SK-N-SH (cell line): ENCODE measurements around the gene ARHGAP42. TPM values are rescaled to one million over a fixed set of nuclear protein-coding genes. Genes with fewer than 3 reads are reported as not detected.
"Not testable (repeated sequence)": the region's sequence is repeated elsewhere in the genome, so short reads cannot be mapped to it uniquely, and the experiment has no call there.

ENCODE experiments used
- CTCF ChIA-PET: fragments of 300-600, 350-600 bp; formaldehyde crosslinking; extraction: SDS; loops from one replicate; lab custom pipeline; 2021; lab: Yijun Ruan, JAX
- POLR2A ChIA-PET: fragments of 350-600 bp; sonication (Branson Sonifier 250); formaldehyde crosslinking; extraction: SDS; loops from one replicate; lab custom pipeline; 2020; ENCODE audit warnings: antibody characterized with exemption, inconsistent platforms; lab: Yijun Ruan, JAX
- DNase-seq: peaks from one replicate; pipeline ENCODE4 v3.0.0; 2012
- H2AFZ ChIP-seq: fragments of 200-600 bp; sonication (generic); 2 replicates; pipeline ENCODE4 v1.8.1; 2016; ENCODE audit warnings: antibody characterized with exemption, mild to moderate bottlenecking, low read depth
- H3F3A ChIP-seq: fragments of 200-600 bp; sonication (generic); replicated peaks from 2 replicates; pipeline ENCODE3; 2016; ENCODE audit warnings: antibody characterized with exemption, mild to moderate bottlenecking; ENCODE audit not compliant: insufficient read depth
- H3K27ac ChIP-seq, 2 experiments: fragments of 200-500 bp in 1 of 2; fragments of 200-600 bp in 1 of 2; sonication (Bioruptor generic) in 1 of 2; sonication (generic), shearing (Covaris generic) in 1 of 2; 2 replicates each; pipeline versions ENCODE4 v1.5.1 to v1.6.1; 2014 to 2016; ENCODE audit warnings: low read depth in 2 of 2, inconsistent platforms in 1 of 2, low read length in 1 of 2, mild to moderate bottlenecking in 1 of 2, mixed read lengths in 1 of 2
- H3K27me3 ChIP-seq: fragments of 200-600 bp; sonication (generic), shearing (Covaris generic); 2 replicates; pipeline ENCODE4 v1.6.1; 2016; ENCODE audit warnings: mixed run types; ENCODE audit not compliant: insufficient read depth
- H3K36me3 ChIP-seq, 2 experiments: fragments of 200-500 bp in 1 of 2; fragments of 200-600 bp in 1 of 2; sonication (Bioruptor generic) in 1 of 2; sonication (generic) in 1 of 2; replicated peaks in 1 of 2; 2 replicates each; pipeline versions ENCODE3 to v1.5.1; 2014 to 2016; ENCODE audit warnings: low read length in 1 of 2, mild to moderate bottlenecking in 1 of 2; ENCODE audit not compliant: insufficient read depth in 2 of 2, control insufficient read depth in 1 of 2
- H3K4me1 ChIP-seq, 2 experiments: fragments of 200-500 bp in 1 of 2; fragments of 200-600 bp in 1 of 2; sonication (Bioruptor generic) in 1 of 2; sonication (generic), shearing (Covaris generic) in 1 of 2; 2 replicates each; pipeline versions ENCODE4 v1.5.1 to v1.6.1; 2014 to 2016; ENCODE audit warnings: low read depth in 1 of 2, low read length in 1 of 2, mixed run types in 1 of 2; ENCODE audit not compliant: insufficient read depth in 2 of 2, control insufficient read depth in 1 of 2
- H3K4me2 ChIP-seq: fragments of 200-600 bp; sonication (generic), shearing (Covaris generic); 2 replicates; pipeline ENCODE4 v1.6.1; 2017; ENCODE audit warnings: mixed run types
- H3K4me3 ChIP-seq, 2 experiments: fragments of 200-500 bp in 1 of 2; fragments of 200-600 bp in 1 of 2; sonication (Bioruptor generic) in 1 of 2; sonication (generic), shearing (Covaris generic) in 1 of 2; 2 replicates each; pipeline versions ENCODE4 v1.5.1 to v1.8.1; 2014 to 2016; ENCODE audit warnings: low read depth in 2 of 2, inconsistent platforms in 1 of 2, low read length in 1 of 2, mild to moderate bottlenecking in 1 of 2, mixed read lengths in 1 of 2, moderate library complexity in 1 of 2
- H3K79me2 ChIP-seq: fragments of 200-600 bp; sonication (generic); 2 replicates; pipeline ENCODE4 v1.8.1; 2017; ENCODE audit warnings: mild to moderate bottlenecking; ENCODE audit not compliant: insufficient read depth
- H3K9ac ChIP-seq: fragments of 200-600 bp; sonication (generic); 2 replicates; pipeline ENCODE4 v1.6.1; 2017; ENCODE audit warnings: mixed run types
- H3K9me2 ChIP-seq: fragments of 200-600 bp; sonication (generic); 2 replicates; pipeline ENCODE4 v1.6.1; 2017; ENCODE audit warnings: mixed run types
- H3K9me3 ChIP-seq: fragments of 200-600 bp; sonication (generic); 2 replicates; pipeline ENCODE4 v1.6.1; 2017; ENCODE audit warnings: mixed run types, mild to moderate bottlenecking, moderate library complexity
- H4K20me1 ChIP-seq: fragments of 200-600 bp; sonication (generic); 2 replicates; pipeline ENCODE4 v1.6.1; 2017; ENCODE audit warnings: mild to moderate bottlenecking, mixed run types; ENCODE audit not compliant: insufficient read depth
- CHD2 ChIP-seq: fragments of 150-350 bp; IDR thresholded peaks from 2 replicates; pipeline ENCODE4 v1.6.1; 2018; ENCODE audit warnings: low read length; ENCODE audit not compliant: partially characterized antibody
- CTCF ChIP-seq: fragments of 200-600 bp; sonication (generic); IDR thresholded peaks from 2 replicates; pipeline ENCODE4 v1.6.1; 2017; ENCODE audit warnings: antibody characterized with exemption, mild to moderate bottlenecking, moderate library complexity
- ELF1 ChIP-seq: IDR thresholded peaks from 2 replicates; pipeline ENCODE4 v1.4.0; 2012
- FOSL2 ChIP-seq: IDR thresholded peaks from 2 replicates; pipeline ENCODE4 v1.4.0; 2012; ENCODE audit warnings: low read depth, mild to moderate bottlenecking, moderate library complexity, borderline replicate concordance
- GATA2 ChIP-seq: sonication (generic); formaldehyde crosslinking; IDR thresholded peaks from 2 replicates; pipeline ENCODE4 v1.5.0; 2020; ENCODE audit warnings: mild to moderate bottlenecking, missing genetic modification reagents
- IRF3 ChIP-seq: fragments of 150-350 bp; IDR thresholded peaks from 2 replicates; pipeline ENCODE4 v1.6.1; 2016; ENCODE audit warnings: mild to moderate bottlenecking, low read depth, low read length
- MAX ChIP-seq: IDR thresholded peaks from 2 replicates; pipeline ENCODE4 v1.4.0; 2012; ENCODE audit warnings: low read depth
- MXI1 ChIP-seq: IDR thresholded peaks from 2 replicates; pipeline ENCODE4 v1.6.1; 2012; ENCODE audit warnings: mild to moderate bottlenecking, low read depth, low read length, improper control_type of control experiment
- NRF1 ChIP-seq: IDR thresholded peaks from 2 replicates; pipeline ENCODE4 v1.6.1; 2012; ENCODE audit warnings: low read depth, mild to moderate bottlenecking, low read length
- PBX3 ChIP-seq: IDR thresholded peaks from 2 replicates; pipeline ENCODE4; 2012
- POLR2AphosphoS5 ChIP-seq: IDR thresholded peaks from 2 replicates; pipeline ENCODE4 v1.6.1; 2012; ENCODE audit warnings: low read depth, low read length
- RAD21 ChIP-seq: IDR thresholded peaks from 2 replicates; pipeline ENCODE4 v1.6.1; 2012; ENCODE audit warnings: mild to moderate bottlenecking, low read length
- SMC3 ChIP-seq: IDR thresholded peaks from 2 replicates; pipeline ENCODE4 v1.6.1; 2012; ENCODE audit warnings: low read depth, low read length, improper control_type of control experiment
- TCF12 ChIP-seq: IDR thresholded peaks from 2 replicates; pipeline ENCODE4 v1.4.0; 2012
- TEAD4 ChIP-seq: IDR thresholded peaks from 2 replicates; pipeline ENCODE4 v1.4.0; 2012; ENCODE audit warnings: mild to moderate bottlenecking, borderline replicate concordance; ENCODE audit not compliant: insufficient read depth
- USF1 ChIP-seq: IDR thresholded peaks from 2 replicates; pipeline ENCODE4 v1.4.0; 2012; ENCODE audit warnings: low read depth, borderline replicate concordance
- YY1 ChIP-seq: IDR thresholded peaks from 2 replicates; pipeline ENCODE4 v1.4.0; 2012; ENCODE audit warnings: low read depth, mild to moderate bottlenecking
- ZBTB33 ChIP-seq: IDR thresholded peaks from 2 replicates; pipeline ENCODE4 v1.4.0; 2012; ENCODE audit warnings: low read depth, borderline replicate concordance
- WGBS: methylation state at CpG from one replicate; pipeline ENCODE4 v1.1.6; 2017; ENCODE audit warnings: low lambda C conversion rate; 5-methylcytosine and 5-hydroxymethylcytosine counted together
- polyA plus RNA-seq, 3 experiments: library from polyadenylated mRNA; depleted of rRNA; stranded (reverse); fragments of >200 nt; gene quantifications; 2 replicates each; pipeline ENCODE4 v1.2.3, GENCODE V29; 2012

Gene ARHGAP42
- polyA plus RNA-seq, 1 of the 3 experiments (the other 2 are of a cell fraction) = 0.02 TPM

GRCh38 chr11:100892886-100893285, 205.8 kb downstream of the ARHGAP42 start (continued):
- TF ChIP-seq IRF3 = no peak

GRCh38 chr11:100895449-100895848, 208.4 kb downstream of the ARHGAP42 start:
- Histone ChIP-seq H3K36me3 (no peaks in the 10 kb centered on the region), H3K4me2 (no peak overlapping the region), H3K4me1 (no peaks in the 10 kb centered on the region), H3K9me3 (no peaks in the 10 kb centered on the region), H3K27me3 (0 out of 2 replicates have a peak, but pooled peaks cover 14% of the 10 kb centered on the region), H3K9ac (no peak overlapping the region), H2AFZ (no peak overlapping the region), H4K20me1 (no peaks in the 10 kb centered on the region), H3K4me3 (no peak overlapping the region), H3K79me2 (no peaks in the 10 kb centered on the region), H3F3A (no peaks in the 10 kb centered on the region), H3K27ac (no peak overlapping the region), H3K9me2 (no peaks in the 10 kb centered on the region)
- ChIA-PET POLR2A (no interaction called here), CTCF (no interaction called here)
- TF ChIP-seq TEAD4 (no peak), PBX3 (no peak), TCF12 (no peak), POLR2AphosphoS5 (no peak), ZBTB33 (no peak), SMC3 (no peak), MAX (no peak), NRF1 (no peak), FOSL2 (no peak), ELF1 (no peak), GATA2 (CRISPR knock-in tag) (no peak), MXI1 (no peak), YY1 (no peak), CHD2 (no peak), CTCF (no peak), RAD21 (no peak), USF1 (no peak)
- 6% methylated on average over 1 of the region's 1 CpG for WGBS
- no peak for DNase-seq

GRCh38 chr11:100895976-100896375, 208.9 kb downstream of the ARHGAP42 start:
- H3F3A ChIP-seq, H3K4me2 ChIP-seq, H4K20me1 ChIP-seq, POLR2A ChIA-PET, H2AFZ ChIP-seq, H3K9me2 ChIP-seq, H3K79me2 ChIP-seq, H3K9ac ChIP-seq, H3K4me3 ChIP-seq, H3K36me3 ChIP-seq, H3K9me3 ChIP-seq, H3K27me3 ChIP-seq, DNase-seq, H3K4me1 ChIP-seq, H3K27ac ChIP-seq, CTCF ChIA-PET: not testable (repeated sequence)
- WGBS = 45% methylated on average over 1 of the region's 1 CpG
